ENCODE results near the gene GYPB. TPM values are rescaled to one million over a fixed set of nuclear protein-coding genes. Genes with fewer than 3 reads are reported as not detected.
"Not testable (repeated sequence)": the region's sequence is repeated elsewhere in the genome, so short reads cannot be mapped to it uniquely, and the experiment has no call there.

GYPB gene
- total and polyA plus RNA-seq, 10 of the 15 experiments (the other 5 are each of a cell fraction or from before 2014, with no cell fraction given): 0.36 TPM; not detected in 9

- CTCF ChIA-PET; DNase-seq (ENCODE audit: low read depth, low spot score); H3K36me3 ChIP-seq (ENCODE audit: control insufficient read depth in 2 of 2, insufficient read depth in 2 of 2, low read length in 1 of 2); H3K79me2 ChIP-seq (ENCODE audit: control insufficient read depth, insufficient read depth, low read length); SMC1A ChIA-PET (ENCODE audit: uncharacterized antibody, unreplicated experiment); H3K4me3 ChIP-seq; H3K4me1 ChIP-seq (ENCODE audit: control insufficient read depth, insufficient read depth, low read length); POLR2A ChIA-PET; RAD21 ChIA-PET (ENCODE audit: unreplicated experiment); FAIRE-seq; H3K4me2 ChIP-seq (ENCODE audit: control insufficient read depth, insufficient read depth); H4K20me1 ChIP-seq (ENCODE audit: control insufficient read depth, insufficient read depth); in situ Hi-C loops (cut with MboI); BruUV-seq (replicated peaks); H3K9ac ChIP-seq (ENCODE audit: control insufficient read depth, insufficient read depth, low read length); H3K9me3 ChIP-seq (replicated peaks; ENCODE audit: control insufficient read depth, insufficient read depth, low read length); intact Hi-C loops (cut with micrococcal nuclease; ENCODE audit: unreplicated experiment); H2AFZ ChIP-seq (ENCODE audit: control insufficient read depth, low read depth, low read length); H3K27ac ChIP-seq (ENCODE audit: control insufficient read depth, insufficient read depth); H3K27me3 ChIP-seq (replicated peaks in 1 of 2; ENCODE audit: control insufficient read depth in 2 of 2, insufficient read depth in 2 of 2, low read length in 1 of 2): not testable (repeated sequence)
- 6% methylated on average over 4 of the region's 4 CpGs for WGBS (ENCODE audit: insufficient coverage, insufficient replicate concordance, low lambda C conversion rate, missing lambda C conversion rate)
- peak; percentile 52 for ATAC-seq
- TF ChIP-seq NFYB (IDR thresholded peaks at IDR 0.05; ENCODE audit: insufficient read depth, low read depth, low read length): 0 out of 2 replicates have a peak, but pooled peaks have one; percentile 33
Measured at GRCh38 chr4:143996193-143996592, 23.0 kb downstream of the GYPB start.

- not testable (repeated sequence) for H3K27ac ChIP-seq (ENCODE audit: control insufficient read depth, insufficient read depth)
Measured at GRCh38 chr4:143991761-143992160, 27.4 kb downstream of the GYPB start.

GRCh38 chr4:143990717-143991116 lies 28.5 kb downstream of the GYPB start:
- H2AFZ ChIP-seq (ENCODE audit: control insufficient read depth, low read depth, low read length); H3K27me3 ChIP-seq (replicated peaks in 1 of 2; ENCODE audit: control insufficient read depth in 2 of 2, insufficient read depth in 2 of 2, low read length in 1 of 2); RAD21 ChIA-PET (ENCODE audit: unreplicated experiment); ATAC-seq; POLR2A ChIA-PET; in situ Hi-C loops (cut with MboI); CTCF ChIA-PET; H3K4me1 ChIP-seq (ENCODE audit: control insufficient read depth, insufficient read depth, low read length); DNase-seq (ENCODE audit: low read depth, low spot score); BruUV-seq (replicated peaks); H3K9ac ChIP-seq (ENCODE audit: control insufficient read depth, insufficient read depth, low read length); FAIRE-seq; H3K27ac ChIP-seq (ENCODE audit: control insufficient read depth, insufficient read depth); H3K9me3 ChIP-seq (replicated peaks; ENCODE audit: control insufficient read depth, insufficient read depth, low read length); H3K79me2 ChIP-seq (ENCODE audit: control insufficient read depth, insufficient read depth, low read length); H4K20me1 ChIP-seq (ENCODE audit: control insufficient read depth, insufficient read depth); H3K36me3 ChIP-seq (ENCODE audit: control insufficient read depth in 2 of 2, insufficient read depth in 2 of 2, low read length in 1 of 2); intact Hi-C loops (cut with micrococcal nuclease; ENCODE audit: unreplicated experiment); H3K4me3 ChIP-seq; SMC1A ChIA-PET (ENCODE audit: uncharacterized antibody, unreplicated experiment); H3K4me2 ChIP-seq (ENCODE audit: control insufficient read depth, insufficient read depth): not testable (repeated sequence)
- 4% methylated on average over 3 of the region's 3 CpGs for WGBS (ENCODE audit: insufficient coverage, insufficient replicate concordance, low lambda C conversion rate, missing lambda C conversion rate)

More at GRCh38 chr4:143991761-143992160, 27.4 kb downstream of the GYPB start:
- H2AFZ ChIP-seq (ENCODE audit: control insufficient read depth, low read depth, low read length); intact Hi-C loops (cut with micrococcal nuclease; ENCODE audit: unreplicated experiment); DNase-seq (ENCODE audit: low read depth, low spot score); H3K9ac ChIP-seq (ENCODE audit: control insufficient read depth, insufficient read depth, low read length); in situ Hi-C loops (cut with MboI); H3K79me2 ChIP-seq (ENCODE audit: control insufficient read depth, insufficient read depth, low read length); H3K4me1 ChIP-seq (ENCODE audit: control insufficient read depth, insufficient read depth, low read length); H4K20me1 ChIP-seq (ENCODE audit: control insufficient read depth, insufficient read depth); RAD21 ChIA-PET (ENCODE audit: unreplicated experiment); SMC1A ChIA-PET (ENCODE audit: uncharacterized antibody, unreplicated experiment); BruUV-seq (replicated peaks); ATAC-seq; H3K4me2 ChIP-seq (ENCODE audit: control insufficient read depth, insufficient read depth); H3K27me3 ChIP-seq (replicated peaks in 1 of 2; ENCODE audit: control insufficient read depth in 2 of 2, insufficient read depth in 2 of 2, low read length in 1 of 2); H3K9me3 ChIP-seq (replicated peaks; ENCODE audit: control insufficient read depth, insufficient read depth, low read length); CTCF ChIA-PET; POLR2A ChIA-PET; H3K4me3 ChIP-seq; H3K36me3 ChIP-seq (ENCODE audit: control insufficient read depth in 2 of 2, insufficient read depth in 2 of 2, low read length in 1 of 2); FAIRE-seq: not testable (repeated sequence)
- WGBS (ENCODE audit: insufficient coverage, insufficient replicate concordance, low lambda C conversion rate, missing lambda C conversion rate): no CpG with 5 or more reads among the region's 1 CpG

All from GM12878 (cell line).